Ammon's horn (tissue), 1 donor: ENCODE results near the gene CSRNP2.

ENCODE experiments used
- DNase-seq: peaks from one replicate; pipeline ENCODE4 v3.0.0-alpha.2; 2016; ENCODE audit warnings: low spot score

The CSRNP2 gene

GRCh38 chr12:51077930-51078329 is 5.5 kb downstream of the CSRNP2 start:
- DNase-seq = peak; percentile 77

DNA sequence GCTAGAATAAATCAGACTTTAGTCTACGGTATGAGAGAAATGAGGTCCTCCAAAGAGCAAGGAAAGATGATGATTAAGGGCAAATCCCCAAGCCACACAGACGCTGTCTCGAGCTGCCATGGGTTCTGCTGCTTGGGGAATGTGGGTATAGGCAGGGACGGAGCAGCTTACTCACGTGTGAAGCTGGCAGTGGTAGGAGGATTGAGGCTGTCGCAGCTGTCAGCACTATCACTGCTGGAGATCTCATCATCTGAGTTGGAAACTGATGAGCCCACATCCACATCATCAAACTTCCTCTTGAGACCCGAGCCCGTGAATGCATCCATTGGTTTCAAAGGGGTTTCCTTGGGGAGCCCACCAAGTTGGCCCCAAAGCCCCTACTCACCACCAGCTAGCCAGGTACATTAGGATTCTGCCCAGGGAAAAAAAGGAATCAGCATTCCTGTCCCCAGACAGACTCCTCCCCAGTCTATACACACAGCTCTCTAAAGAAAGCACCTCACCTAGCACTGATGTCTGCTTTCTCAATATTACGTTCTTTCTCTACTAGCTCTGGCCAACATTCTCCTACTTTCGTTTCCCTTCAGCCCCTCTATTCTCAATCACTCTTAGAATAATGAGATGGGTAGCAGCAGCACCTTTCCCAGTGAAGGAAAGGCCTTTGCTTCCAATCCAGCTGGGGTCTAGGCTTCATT is 7.0 kb downstream of the CSRNP2 start:
- no peak for DNase-seq

- no peak for DNase-seq
Measured at GRCh38 chr12:51075390-51075789, 8.0 kb downstream of the CSRNP2 start.

GRCh38 chr12:51071663-51072062 is 11.7 kb downstream of the CSRNP2 start:
- no peak for DNase-seq

GRCh38 chr12:51070004-51070403 is 13.4 kb downstream of the CSRNP2 start:
- no peak for DNase-seq

- DNase-seq = no peak
Measured at GRCh38 chr12:51067771-51068170, 15.6 kb downstream of the CSRNP2 start.

- DNase-seq = no peak
Measured at GRCh38 chr12:51067229-51067628, 16.2 kb downstream of the CSRNP2 start.

DNA sequence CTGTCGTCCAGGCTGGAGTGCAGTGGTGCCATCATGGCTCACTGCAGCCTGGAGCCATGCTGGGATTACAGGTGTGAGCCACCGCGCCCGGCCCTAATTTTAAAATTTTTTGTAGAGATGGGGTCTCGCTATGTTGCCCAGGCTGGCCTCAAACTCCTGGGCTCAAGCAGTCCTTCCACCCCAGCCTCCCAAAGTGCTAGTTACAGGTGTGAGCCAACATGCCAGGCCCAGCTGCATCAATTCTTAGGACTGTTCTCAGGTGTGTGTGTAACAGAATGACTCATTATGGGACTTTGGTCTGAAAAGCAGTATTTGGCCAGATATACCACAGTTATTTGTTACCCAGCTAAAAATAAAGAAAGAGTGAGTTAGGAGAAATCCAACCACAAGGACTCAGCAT is 17.9 kb downstream of the CSRNP2 start:
- DNase-seq = no peak

- no peak for DNase-seq
Measured at GRCh38 chr12:51062631-51063397, 20.6 kb downstream of the CSRNP2 start.

DNA sequence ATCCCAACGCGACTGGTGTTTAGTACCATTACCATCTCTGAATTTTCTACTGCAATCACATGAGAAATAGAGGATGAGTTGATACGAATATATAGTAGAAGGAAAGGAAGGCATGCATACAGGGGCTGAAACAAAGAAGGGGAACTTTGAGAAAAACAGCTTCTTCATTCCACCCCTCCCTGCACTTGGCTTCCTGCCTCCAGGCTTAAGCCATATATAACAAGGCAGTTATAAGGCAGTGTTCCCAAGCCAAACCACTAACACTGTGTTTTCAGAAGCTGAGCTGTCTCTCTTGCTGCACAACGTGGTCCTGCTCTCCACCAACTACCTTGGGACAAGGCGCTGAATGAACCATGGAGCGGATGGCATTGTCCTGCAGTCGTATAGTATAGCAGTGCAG is 24.3 kb downstream of the CSRNP2 start:
- no peak for DNase-seq

- DNase-seq = no peak
Measured at GRCh38 chr12:51056242-51056641, 27.2 kb downstream of the CSRNP2 start.

- no peak for DNase-seq
Measured at GRCh38 chr12:51055060-51055459, 28.3 kb downstream of the CSRNP2 start.

GRCh38 chr12:51051787-51052186 is 31.6 kb downstream of the CSRNP2 start:
- DNase-seq = no peak

DNA sequence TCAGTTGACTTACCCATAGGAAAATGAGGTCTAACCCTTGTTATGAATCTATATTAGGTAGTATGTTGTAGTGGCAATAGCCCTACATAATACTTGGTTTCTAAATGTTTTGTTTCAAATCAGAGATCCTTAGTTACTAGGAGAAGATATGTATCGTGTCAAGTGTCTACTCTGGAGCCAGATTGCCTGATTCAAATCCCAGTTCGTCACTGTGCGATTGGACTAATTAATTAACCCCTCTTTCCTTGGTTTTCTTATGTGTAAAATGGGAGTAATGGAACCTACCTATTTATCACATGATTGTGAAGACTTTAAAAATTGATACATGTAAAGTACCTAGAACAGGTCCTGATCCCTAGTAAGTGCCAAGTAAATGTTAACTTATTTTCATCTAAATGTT is 33.9 kb downstream of the CSRNP2 start:
- no peak for DNase-seq

DNA sequence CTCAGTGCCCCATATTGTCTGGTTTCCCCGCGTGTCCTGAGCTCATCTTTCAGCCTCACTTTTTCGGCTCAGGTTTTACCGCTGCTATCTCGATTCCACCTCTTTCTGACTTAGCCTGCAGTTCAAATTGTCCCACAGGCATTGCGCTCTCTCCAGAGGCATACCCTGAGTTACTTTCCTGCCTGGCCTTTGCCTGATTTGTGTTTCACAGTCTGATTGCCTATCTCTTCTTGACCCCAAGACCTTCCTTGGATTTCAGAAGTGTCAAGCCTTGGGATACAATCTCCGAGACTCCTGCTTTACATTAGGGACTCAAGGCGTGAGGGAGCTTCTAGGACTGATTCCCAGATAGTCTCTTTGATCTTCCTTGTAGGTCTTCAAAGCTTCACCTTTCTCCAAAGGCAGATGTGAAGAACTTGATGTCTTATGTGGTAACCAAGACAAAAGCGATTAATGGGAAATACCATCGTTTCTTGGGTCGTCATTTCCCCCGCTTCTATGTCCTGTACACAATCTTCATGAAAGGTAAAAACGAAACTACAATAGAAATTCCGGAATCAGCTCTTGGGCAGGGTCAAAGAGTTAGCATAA is 34.6 kb downstream of the CSRNP2 start:
- DNase-seq = no peak

- DNase-seq = peak; percentile 99
Measured at GRCh38 chr12:51047655-51048540, 35.5 kb downstream of the CSRNP2 start, which contains the start of gene LETMD1. Gene LETMD1, plus strand, starts transcription at chr12:51048327. Its CDS starts 30 bp downstream, at chr12:51048357.

DNA sequence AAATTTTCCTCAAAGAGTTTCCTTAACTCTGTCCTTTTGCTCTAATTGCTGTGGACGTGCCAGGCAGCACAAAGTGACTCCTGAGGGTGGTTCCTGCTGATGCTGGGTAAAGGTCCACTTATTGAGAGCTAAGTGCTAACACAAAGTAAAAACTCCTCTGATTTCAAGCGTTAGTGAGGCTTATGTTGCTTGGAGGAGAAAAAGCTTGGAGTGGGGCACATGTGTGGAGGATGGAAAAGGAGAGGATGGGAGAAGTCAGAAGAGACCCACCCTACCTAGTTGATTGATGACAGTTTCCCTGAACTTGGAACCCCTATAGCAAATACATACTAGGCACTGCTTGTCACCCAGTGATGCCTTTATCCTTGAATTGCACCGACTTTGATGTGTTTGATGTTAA is 47.1 kb downstream of the CSRNP2 start:
- no peak for DNase-seq

GRCh38 chr12:51033457-51034089 is 49.8 kb downstream of the CSRNP2 start:
- DNase-seq = no peak

DNA sequence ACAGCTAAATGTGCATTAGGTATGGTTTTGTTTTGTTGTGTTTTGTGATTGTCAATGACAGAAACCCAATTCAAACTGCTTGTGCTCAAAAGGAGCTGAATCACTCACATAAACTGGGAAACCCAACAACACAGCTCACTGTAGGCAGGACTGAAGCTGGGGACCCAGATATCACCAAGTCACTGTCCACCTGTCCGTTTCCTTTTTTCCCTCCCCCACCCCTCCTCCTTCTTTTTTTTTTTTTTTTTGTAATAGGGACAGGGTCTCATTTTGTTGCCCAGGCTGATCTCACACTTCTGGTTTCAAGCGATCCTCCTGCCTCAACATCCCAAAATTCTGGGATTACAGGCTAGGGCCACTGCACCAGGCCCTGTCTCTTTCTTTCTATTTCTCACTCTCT is 50.3 kb downstream of the CSRNP2 start:
- no peak for DNase-seq

DNA sequence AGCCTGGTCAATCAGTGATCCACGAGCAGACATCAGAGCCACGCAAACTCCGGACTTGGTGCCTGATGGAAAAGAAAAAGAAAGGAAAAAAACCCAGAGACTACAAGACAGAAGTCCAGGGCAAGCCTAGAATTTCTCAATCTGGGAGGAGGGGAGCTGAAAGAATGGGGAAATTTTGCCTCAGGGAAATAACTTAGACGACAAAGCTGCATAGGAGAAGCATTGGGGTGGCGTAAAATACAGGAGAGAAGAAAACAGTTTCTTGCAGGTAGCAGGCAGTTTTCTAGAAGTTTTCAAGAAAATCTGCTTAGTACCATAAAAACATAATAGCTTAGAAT is 54.6 kb downstream of the CSRNP2 start:
- no peak for DNase-seq

DNA sequence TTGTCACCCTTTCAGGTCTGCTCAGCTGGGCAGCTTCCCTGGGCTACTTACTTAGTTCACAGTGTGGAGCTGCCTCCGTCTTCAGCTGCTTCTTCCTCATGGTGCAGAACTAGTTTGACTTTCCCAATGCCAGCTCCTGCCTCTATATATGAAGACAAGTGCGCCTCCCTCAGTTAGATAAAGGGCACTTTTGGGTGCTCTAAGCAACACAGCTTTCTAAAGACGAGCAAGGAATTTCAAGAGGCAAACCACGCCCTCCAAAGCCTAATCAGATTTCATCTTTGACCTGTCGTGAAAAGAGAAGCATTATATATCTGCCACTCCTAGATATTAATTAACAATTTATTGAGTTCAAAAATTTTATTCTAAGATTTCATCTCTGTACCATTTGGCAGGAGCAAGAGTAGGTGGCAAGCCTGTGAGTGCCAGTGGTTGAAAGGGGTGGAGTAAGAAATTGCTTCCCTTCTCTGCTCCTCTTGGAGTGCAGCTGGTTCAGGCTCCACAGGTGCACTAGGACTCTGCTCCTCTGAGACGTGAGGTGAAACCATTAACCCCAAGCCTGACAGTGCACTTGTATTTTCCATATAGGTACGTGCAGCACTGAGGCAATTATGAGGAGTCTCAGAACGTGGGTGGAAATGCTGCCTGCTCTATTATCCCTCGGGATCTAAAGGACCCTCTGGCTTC is 55.1 kb downstream of the CSRNP2 start:
- DNase-seq = peak; percentile 74
